ENCODE measurements around the gene CHAT. TPM values are rescaled to one million over a fixed set of nuclear protein-coding genes. Genes with fewer than 3 reads are reported as not detected.
A peak's percentile ranks its signal among the peaks of the same experiment; 100 is the strongest.

The CHAT gene
- total RNA-seq, 1 experiment from 2014 or later: not detected

- DNase-seq: peak; percentile 15
Observed at GRCh38 chr10:49622426-49623425, 8.9 kb downstream of the CHAT start.

More at GRCh38 chr10:49622426-49623425, 8.9 kb downstream of the CHAT start:
- Histone ChIP-seq H3K79me1 (ENCODE audit: insufficient read depth, low read depth, low read length, poor library complexity, severe bottlenecking) (no peaks in the 10 kb centered on the region), H4K20me1 (ENCODE audit: control insufficient read depth, insufficient read depth, insufficient read length) (no peaks in the 10 kb centered on the region), H4K8ac (replicated peaks; ENCODE audit: insufficient read length, low read depth, low read length) (no peak overlapping the region), H3K79me2 (ENCODE audit: insufficient read depth, low read length) (no peaks in the 10 kb centered on the region), H4K91ac (ENCODE audit: insufficient read length, low read depth, low read length) (no peak overlapping the region), H3K23me2 (ENCODE audit: insufficient read length, low read depth, low read length, poor library complexity, severe bottlenecking) (no peaks in the 10 kb centered on the region), H3K27me3 (ENCODE audit: insufficient read depth, low read length) (peaks cover 3% of the 10 kb centered on the region; the same call in 1 of the 2 replicates), H3K9ac (ENCODE audit: extremely low read depth, insufficient read length, low read length) (no peak overlapping the region), H3K4me2 (ENCODE audit: insufficient read depth, insufficient read length, low read length) (no peak overlapping the region), H3K23ac (ENCODE audit: insufficient read length, low read depth, low read length) (no peak overlapping the region), H3K27ac (ENCODE audit: insufficient read length, low read depth, low read length) (no peak overlapping the region), H3K18ac (ENCODE audit: insufficient read length, low read depth, low read length) (no peak overlapping the region), H4K5ac (ENCODE audit: insufficient read length, low read depth, low read length) (no peak overlapping the region), H3K4ac (ENCODE audit: low read depth, low read length) (no peak overlapping the region), H3T11ph (ENCODE audit: low read length) (no peak overlapping the region), H2AFZ (ENCODE audit: low read length) (no peak overlapping the region), H2BK15ac (ENCODE audit: low read depth, low read length) (no peak overlapping the region), H2BK120ac (ENCODE audit: low read depth, low read length, poor library complexity, severe bottlenecking) (no peak overlapping the region), H3K56ac (ENCODE audit: insufficient read length, low read depth, low read length) (no peak overlapping the region), H2BK20ac (ENCODE audit: low read depth, low read length, poor library complexity, severe bottlenecking) (no peak overlapping the region), H3K4me1 (ENCODE audit: insufficient read depth, low read length) (no peaks in the 10 kb centered on the region), H3K14ac (ENCODE audit: insufficient read depth, low read length) (no peak overlapping the region), H2AK5ac (ENCODE audit: insufficient read length, low read length) (no peak overlapping the region), H3K9me3 (ENCODE audit: control insufficient read depth, low read depth, low read length) (no peaks in the 10 kb centered on the region), H2BK12ac (ENCODE audit: insufficient read length, low read depth, low read length) (no peak overlapping the region), H2BK5ac (ENCODE audit: insufficient read length, low read length) (no peak overlapping the region)
- peaks cover 2 to 5% of the 10 kb centered on the region in 2 experiments; a peak in 3 of 4 replicates for H3K4me1 Mint-ChIP-seq
- peaks cover 71% of the 10 kb centered on the region for H3K27me3 Mint-ChIP-seq (ENCODE audit: low read depth)
- WGBS (ENCODE audit: extremely low coverage, insufficient read length, low lambda C conversion rate): no CpG with 5 or more reads among the region's 11 CpGs
- H3K9me3 Mint-ChIP-seq: no peaks in the 10 kb centered on the region
- H3K27ac Mint-ChIP-seq: no peak overlapping the region; a peak in 1 of 7 replicates
- no peak overlapping the region; a peak in 1 of 5 replicates for H3K4me3 Mint-ChIP-seq
- H3K36me3 Mint-ChIP-seq (ENCODE audit: insufficient read depth in 1 of 3, low read depth in 3 of 3): no peaks in the 10 kb centered on the region
- TF ChIP-seq CTCF (conservative IDR thresholded peaks at IDR 0.05): 0 out of 3 replicates have a peak, but pooled peaks have one; percentile 16
